HG02763 (cell line): Measurements from ENCODE around the gene EVA1A.

Experiments
- ATAC-seq: cut with Tn5 transposase; IDR thresholded peaks from one replicate; pipeline ENCODE4 v1.9.1; 2021; ENCODE audit warnings: mild to moderate bottlenecking, moderate library complexity; ENCODE audit not compliant: unreplicated experiment

Gene EVA1A, protein sequence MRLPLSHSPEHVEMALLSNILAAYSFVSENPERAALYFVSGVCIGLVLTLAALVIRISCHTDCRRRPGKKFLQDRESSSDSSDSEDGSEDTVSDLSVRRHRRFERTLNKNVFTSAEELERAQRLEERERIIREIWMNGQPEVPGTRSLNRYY

GRCh38 chr2:75560768-75561565 is at the start of gene EVA1A:
EVA1A (minus strand) TSS chr2:75560939; CDS start chr2:75518140, 42,799 bp downstream.
- ATAC-seq, result no peak

DNA sequence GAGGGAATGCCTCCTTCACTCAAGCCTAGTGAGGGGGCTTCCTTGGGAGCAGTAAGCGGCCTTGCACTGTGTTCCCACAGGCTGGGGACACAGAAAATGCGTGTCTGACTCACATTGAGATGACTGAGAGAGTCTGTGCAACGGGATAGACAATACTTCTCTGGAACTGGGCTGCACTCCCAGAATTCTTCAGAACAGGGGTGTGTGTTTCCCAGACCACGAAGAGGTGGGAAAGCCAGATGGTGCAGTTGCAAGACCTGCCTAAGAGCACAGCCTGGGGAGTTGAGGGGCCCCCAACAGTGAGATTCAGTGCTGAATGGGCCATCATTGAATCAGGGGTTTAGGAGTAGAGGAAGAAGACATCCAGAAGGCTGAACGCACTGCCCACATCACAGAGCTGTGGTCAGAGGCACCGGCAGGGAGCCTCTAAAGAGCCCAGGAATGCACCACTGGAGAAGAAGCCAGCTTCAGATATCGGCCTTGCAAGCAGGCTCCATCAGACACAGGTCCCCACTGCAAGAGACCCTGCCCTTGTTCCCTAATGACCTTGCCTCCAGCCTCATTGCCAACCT is 49.3 kb upstream of the EVA1A start:
- ATAC-seq, result no peak

GRCh38 chr2:75609334-75609689 is 48.6 kb upstream of the EVA1A start:
- no peak for ATAC-seq

- ATAC-seq, result peak; percentile 77
Measured at GRCh38 chr2:75608684-75609333, 48.1 kb upstream of the EVA1A start.

DNA sequence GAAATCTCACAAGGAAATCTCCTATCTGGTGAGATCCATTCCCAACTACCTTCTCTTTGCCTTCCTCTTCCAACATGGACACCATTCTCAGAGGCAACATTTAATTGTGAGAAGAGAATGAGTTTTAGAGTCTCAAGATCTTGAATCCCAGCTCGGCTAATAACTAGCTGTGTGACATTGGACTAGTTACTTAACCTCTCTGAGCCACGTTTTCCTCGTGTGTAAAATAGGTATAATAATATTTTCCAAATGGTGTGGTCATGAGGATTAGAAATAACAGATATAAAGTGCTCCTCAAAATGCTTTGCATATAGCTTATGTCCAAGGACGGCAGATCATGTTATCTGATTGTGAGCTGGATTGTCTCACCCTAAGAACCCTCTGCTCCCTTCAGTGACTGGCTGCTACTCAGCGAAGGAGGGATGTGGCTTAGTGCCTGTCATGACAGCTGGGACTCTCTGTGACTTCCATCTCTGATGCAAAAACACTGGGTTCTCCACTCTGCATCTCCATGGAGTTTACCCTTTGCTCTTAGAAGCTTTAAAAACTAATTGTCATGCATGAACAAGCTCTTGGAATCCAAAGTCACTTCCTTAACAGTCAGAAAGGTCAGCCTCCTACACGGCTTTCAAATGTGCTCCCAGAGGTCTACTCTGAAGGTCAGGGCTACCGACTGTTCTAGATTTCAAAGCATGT is 47.4 kb upstream of the EVA1A start:
- no peak for ATAC-seq

GRCh38 chr2:75607400-75607798 is 46.7 kb upstream of the EVA1A start:
- no peak for ATAC-seq

GRCh38 chr2:75606761-75607399 is 46.1 kb upstream of the EVA1A start:
- no peak for ATAC-seq

GRCh38 chr2:75605770-75606529 is 45.2 kb upstream of the EVA1A start:
- ATAC-seq, result no peak

DNA sequence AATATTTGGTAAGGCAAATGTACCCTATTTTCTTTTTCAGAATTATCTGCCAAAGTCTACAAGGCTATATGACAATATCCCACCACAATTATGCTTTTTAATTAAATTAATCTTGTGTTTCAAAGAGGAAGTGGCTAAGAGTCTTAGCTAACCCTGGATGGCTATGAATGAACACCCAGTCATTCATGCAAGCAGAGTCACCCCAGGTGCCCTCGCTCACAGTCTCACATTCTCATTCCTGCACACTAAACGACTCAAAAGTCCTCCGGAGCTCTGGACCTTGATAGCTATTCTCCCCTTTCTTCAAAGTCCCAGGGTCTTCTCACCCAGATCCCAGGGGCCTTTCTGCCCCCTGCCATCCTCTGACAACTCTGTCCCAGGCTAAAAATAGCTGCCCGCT is 43.7 kb upstream of the EVA1A start:
- no peak for ATAC-seq

- ATAC-seq, result no peak
Measured at GRCh38 chr2:75603477-75603876, 42.7 kb upstream of the EVA1A start.

GRCh38 chr2:75602724-75603342 is 42.1 kb upstream of the EVA1A start:
- ATAC-seq, result no peak

GRCh38 chr2:75600461-75601011 is 39.8 kb upstream of the EVA1A start:
- no peak for ATAC-seq

- ATAC-seq, result no peak
Measured at GRCh38 chr2:75598589-75599155, 37.9 kb upstream of the EVA1A start.

DNA sequence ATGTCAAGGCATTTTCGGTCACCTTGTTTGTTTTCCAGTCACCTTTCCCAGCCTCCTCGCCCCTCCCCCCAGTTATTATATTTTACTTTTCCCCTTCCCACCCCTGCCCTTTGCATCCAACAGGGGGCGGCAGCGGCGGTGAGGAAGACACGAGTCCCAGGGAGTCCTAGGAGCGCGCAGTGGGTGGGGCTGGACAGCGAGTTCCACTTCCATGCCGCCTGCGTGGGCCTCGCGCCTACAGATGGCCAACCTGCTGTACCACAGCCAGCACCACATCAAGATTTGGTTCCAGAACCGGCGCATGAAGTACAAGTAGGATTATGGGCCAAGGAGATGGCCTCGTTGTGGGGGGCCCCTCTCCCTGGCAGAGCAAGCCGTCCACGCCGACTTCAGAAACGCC is 37.2 kb upstream of the EVA1A start:
- no peak for ATAC-seq

GRCh38 chr2:75596784-75597183 is 36.0 kb upstream of the EVA1A start:
- ATAC-seq, result no peak

DNA sequence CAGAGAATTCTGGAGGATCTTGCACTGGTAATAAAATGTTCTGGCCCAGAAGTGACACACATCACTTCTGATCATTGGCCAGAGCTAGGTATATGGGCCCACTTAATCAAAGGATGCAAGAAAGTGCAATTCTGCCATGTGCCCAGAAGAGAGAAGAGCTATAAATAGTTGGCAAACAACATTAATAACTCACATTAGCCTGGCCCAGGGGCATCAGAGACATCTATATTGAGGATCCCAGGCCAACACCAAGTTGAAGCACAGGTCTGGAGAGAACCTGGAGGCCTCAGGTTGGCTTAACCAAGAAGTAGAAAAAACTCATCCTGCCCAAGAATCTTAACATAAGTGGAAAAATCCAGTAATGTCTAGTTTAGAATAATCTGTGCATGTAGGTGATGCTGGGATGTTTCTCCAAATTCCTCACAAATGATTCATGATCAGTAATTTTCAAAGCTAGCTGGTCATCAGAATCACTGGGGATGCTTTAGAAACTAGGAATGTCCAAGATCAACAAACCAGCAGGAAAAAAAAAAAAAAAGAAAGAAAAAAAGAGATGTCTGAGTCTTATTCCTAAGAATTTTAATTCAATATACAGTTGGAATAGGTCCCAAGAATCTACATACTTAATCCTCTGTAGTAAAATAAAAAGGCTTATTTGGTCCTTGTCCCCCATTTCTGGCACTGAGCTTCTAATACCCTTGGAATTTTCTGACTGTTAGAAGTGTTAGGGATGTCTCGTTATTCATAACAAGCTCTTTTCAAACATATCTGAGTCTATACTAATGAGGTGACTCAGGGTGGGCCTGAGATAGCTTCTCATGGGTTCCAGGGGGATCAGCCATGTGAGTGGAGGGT is 35.0 kb upstream of the EVA1A start:
- ATAC-seq, result no peak

DNA sequence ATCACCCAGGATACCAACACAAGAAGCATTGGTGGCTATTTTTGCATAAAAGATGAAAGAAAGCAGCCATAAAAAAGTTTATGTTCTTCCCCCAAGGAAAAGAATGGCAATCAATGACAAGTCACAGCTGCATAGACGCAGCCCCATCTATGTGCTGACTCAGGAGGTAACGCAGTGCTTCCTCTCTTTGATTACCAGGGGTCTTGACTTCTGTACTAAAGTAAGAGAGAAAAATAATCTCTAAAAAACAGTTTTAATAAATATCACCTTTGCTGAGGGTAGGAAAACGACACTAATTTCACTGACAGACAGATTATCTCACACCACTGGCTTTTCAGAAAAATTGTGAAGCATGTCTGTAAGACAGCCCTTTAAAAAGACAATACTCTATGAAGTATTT is 33.9 kb upstream of the EVA1A start:
- ATAC-seq, result no peak

DNA sequence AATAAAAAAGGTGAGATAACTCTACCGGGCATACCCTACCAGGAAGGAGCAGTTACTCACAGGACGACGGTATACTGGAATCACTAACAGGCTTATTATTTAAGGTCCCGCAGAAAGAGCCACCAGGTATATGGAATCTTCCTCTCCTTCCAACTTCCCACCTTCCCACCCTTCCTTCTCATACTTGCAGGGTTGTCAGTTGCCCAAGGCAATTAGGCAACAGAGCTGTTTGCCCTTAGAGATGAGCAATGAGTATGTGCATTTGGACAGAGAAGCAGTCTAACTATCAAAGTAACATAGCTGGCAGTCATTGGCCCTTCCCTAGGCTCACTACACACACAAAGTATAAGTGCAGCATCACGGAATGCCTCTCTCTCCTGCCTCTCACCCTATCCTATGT is 32.1 kb upstream of the EVA1A start:
- ATAC-seq, result no peak
